Mucosa of descending colon (tissue), 3 donors: ENCODE data around the gene REX1BD. TPM values are rescaled to one million over a fixed set of nuclear protein-coding genes. Genes with fewer than 3 reads are reported as not detected.

Source experiments
- ATAC-seq: fragments of 200-7000 bp; cut with Tn5 transposase; one replicate; pipeline ENCODE4 v1.9.1; 2020; ENCODE audit warnings: mild to moderate bottlenecking, moderate library complexity
- DNase-seq, 3 donors: peaks; one replicate each; pipeline ENCODE4 v3.0.0-alpha.2; 2020
- H3K36me3 ChIP-seq: fragments of 200-600 bp; one replicate; pipeline ENCODE4 v1.8.0; 2021; ENCODE audit warnings: low read depth, mild to moderate bottlenecking
- H3K4me1 ChIP-seq: fragments of 200-600 bp; one replicate; pipeline ENCODE4 v1.8.0; 2021; ENCODE audit warnings: low read depth, mild to moderate bottlenecking
- H3K4me3 ChIP-seq: fragments of 200-600 bp; one replicate; pipeline ENCODE4 v1.8.0; 2021; ENCODE audit warnings: mild to moderate bottlenecking
- H3K9me3 ChIP-seq: fragments of 200-600 bp; one replicate; pipeline ENCODE4 v1.8.0; 2021; ENCODE audit warnings: mild to moderate bottlenecking
- CTCF ChIP-seq: fragments of 200-600 bp; IDR thresholded peaks from one replicate; pipeline ENCODE4 v1.8.0; 2022; ENCODE audit warnings: antibody characterized with exemption, mild to moderate bottlenecking
- intact Hi-C, 2 donors: fragments of 100-400 bp; cut with DNase I in 1 of 2; cut with micrococcal nuclease in 1 of 2; formaldehyde crosslinking; loops; one replicate each; pipeline versions ENCODE4 v1.11.0 to v1.11.1; 2022; cut with DNase I, micrococcal nuclease
- total RNA-seq, 3 donors: library from RNA; stranded (reverse); fragmentation: NEBNext Ultra II Directional in 2 of 3; extraction: Animal tissue kit (Norgen Biotek cat#: 25700) in 2 of 3; gene quantifications; one replicate each; pipeline versions ENCODE4 v1.2.1 to v1.2.4, GENCODE V29; 2021 to 2023
- donor health status: DM: no; HTN: no; CAD: no; lungs with moderate emphysema.
- donor health status: DM: no; HTN: no; CAD: no.
- donor health status: DM: no; HTN: yes; CAD: no.

REX1BD gene
- total RNA-seq, 3 donors from 2014 or later, result 48.2 to 55.4 (median 49.3) TPM

GRCh38 chr19:18605546-18606280 lies 17.1 kb downstream of the REX1BD start:
- H3K4me1 ChIP-seq, result peaks cover 10% of the 10 kb centered on the region
- no peaks in the 10 kb centered on the region for H3K9me3 ChIP-seq
- no peak for ATAC-seq
- DNase-seq, result no peak
- no peaks in the 10 kb centered on the region for H3K36me3 ChIP-seq
- intact Hi-C loops, result no loop called here
- H3K4me3 ChIP-seq, result no peak overlapping the region
- TF ChIP-seq CTCF, result no peak

DNA sequence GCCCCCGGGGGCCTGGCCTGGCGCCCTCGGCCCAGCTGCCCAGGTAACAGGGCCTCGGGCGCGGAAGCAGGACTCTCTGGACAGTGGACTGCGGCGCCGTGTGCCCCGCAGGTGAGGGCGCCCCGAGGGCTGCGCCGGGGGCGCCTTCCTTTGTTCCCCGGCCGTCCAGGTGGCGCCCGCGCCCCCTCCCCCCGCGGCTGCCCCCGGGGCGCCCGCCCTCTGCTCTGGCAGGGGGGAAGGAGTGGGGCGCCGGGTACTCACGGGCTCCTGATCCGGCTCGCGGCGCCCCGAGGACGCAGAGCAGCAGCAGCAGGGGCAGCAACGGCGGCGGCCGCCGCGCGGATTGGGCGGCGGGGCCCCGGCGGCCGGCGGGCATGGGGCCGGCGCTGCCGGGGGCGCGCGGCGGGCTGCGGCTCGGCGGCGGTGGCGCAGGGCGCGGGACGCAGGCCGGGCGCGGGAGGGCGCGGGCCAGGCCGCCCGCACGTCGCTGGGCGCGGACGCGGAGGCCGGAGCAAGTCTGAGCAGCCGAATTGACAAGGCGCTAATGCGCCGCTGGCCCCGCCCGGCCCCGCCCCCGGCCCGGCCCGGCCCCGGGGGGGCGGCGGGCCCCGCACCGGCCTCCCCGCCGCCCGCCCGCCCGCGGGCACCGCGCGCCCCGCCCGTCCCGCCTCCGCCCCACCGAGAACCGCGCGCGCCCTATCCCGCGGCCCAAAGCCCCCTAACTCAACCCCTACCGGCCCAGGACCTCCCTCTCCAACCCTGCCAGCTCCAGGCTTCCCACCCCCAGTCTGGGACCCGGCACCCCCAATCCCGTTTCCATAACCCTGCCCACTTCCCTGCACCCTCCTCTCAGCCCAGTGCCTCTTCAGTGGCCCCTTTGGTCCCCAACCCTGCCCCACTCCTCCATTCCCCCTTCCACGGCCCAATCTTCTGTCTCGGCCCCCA lies 18.0 kb downstream of the REX1BD start, which contains the start of gene CRLF1:
Gene CRLF1 (minus strand): TSS at position 519 of the 945 bp plus-strand sequence. CDS start 143 bp downstream, at position 376.
- ATAC-seq (no peak), DNase-seq (no peak)
- Histone ChIP-seq H3K9me3 (no peaks in the 10 kb centered on the region), H3K36me3 (no peaks in the 10 kb centered on the region), H3K4me1 (peaks cover 17% of the 10 kb centered on the region), H3K4me3 (no peak within 1 kb of the TSS)
- intact Hi-C loops, result no loop called here
- no peak for TF ChIP-seq CTCF

- DNase-seq (no peak), ATAC-seq (no peak)
- intact Hi-C loops, result no loop called here
These were observed 18.9 kb downstream of the REX1BD start for GRCh38 chr19:18607226-18608101.

DNA sequence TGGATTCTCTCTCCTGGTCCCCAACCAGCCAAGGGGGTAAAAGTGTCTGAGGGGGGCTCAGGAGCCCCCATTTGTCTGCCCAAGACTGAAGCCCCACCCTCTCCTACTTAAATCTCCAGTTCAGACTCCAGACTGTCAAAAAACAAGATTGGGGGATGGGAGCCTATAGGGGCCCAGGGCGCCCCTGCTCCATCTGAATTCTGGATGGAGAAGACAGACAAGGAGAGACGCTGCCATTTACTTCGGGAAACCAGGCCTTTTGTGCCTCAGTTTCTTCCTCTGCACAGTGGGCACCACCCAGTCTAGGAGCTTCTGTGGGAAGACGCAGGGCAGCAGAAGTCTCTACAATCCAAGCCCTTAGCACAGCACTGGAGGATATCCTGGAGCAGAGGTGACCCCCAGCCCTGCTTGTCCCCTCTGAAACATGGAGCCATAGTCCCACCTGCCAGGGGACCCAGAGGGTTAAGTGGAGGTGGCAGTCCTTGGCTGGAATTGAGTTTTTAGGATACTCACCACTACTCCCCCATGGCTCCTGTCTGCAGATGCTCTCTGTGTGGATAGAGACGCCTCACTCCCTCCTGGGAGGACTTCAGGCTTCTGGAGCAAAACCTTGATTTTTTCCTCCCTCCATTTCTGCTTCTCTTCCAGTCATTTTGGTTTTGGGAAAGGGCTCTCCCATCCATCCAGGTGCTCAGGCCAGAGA lies 19.7 kb downstream of the REX1BD start:
- H3K36me3 ChIP-seq, result no peaks in the 10 kb centered on the region
- H3K9me3 ChIP-seq, result no peaks in the 10 kb centered on the region
- no peak overlapping the region for H3K4me3 ChIP-seq
- TF ChIP-seq CTCF, result no peak
- no peak for ATAC-seq
- intact Hi-C loops, result no loop called here
- DNase-seq, result no peak
- H3K4me1 ChIP-seq, result peaks cover 32% of the 10 kb centered on the region

More at GRCh38 chr19:18607226-18608101, 18.9 kb downstream of the REX1BD start:
- no peaks in the 10 kb centered on the region for H3K9me3 ChIP-seq
- no peak overlapping the region for H3K4me3 ChIP-seq
- TF ChIP-seq CTCF, result no peak
- H3K36me3 ChIP-seq, result no peaks in the 10 kb centered on the region
- peaks cover 26% of the 10 kb centered on the region for H3K4me1 ChIP-seq
